Measurements from ENCODE around the gene MUC5AC.
"Not testable (repeated sequence)": the region's sequence is repeated elsewhere in the genome, so short reads cannot be mapped to it uniquely, and the experiment has no call there.

Gene MUC5AC

GRCh38 chr11:1113405-1114201, 44.1 kb upstream of the MUC5AC start:
- Histone ChIP-seq H3K9me3 (ENCODE audit: low read depth, low read length) (no peaks in the 10 kb centered on the region), H3K9ac (ENCODE audit: insufficient read length) (no peak overlapping the region), H3K36me3 (ENCODE audit: insufficient read depth, low read length) (no peaks in the 10 kb centered on the region), H3K27ac (no peak overlapping the region), H3K4me3 (no peak overlapping the region)
- no peak for DNase-seq (ENCODE audit: low read depth, low spot score)
- TF ChIP-seq POLR2AphosphoS5 (IDR thresholded peaks at IDR 0.05; ENCODE audit: borderline replicate concordance, low read depth, low read length) = no peak
- TF ChIP-seq FOXP2 (optimal IDR thresholded peaks at IDR 0.05; ENCODE audit: control extremely low read depth, extremely low read length, insufficient read depth) = no peak
- TF ChIP-seq EZH2 (IDR thresholded peaks at IDR 0.05) = no peak

GRCh38 chr11:1115292-1115691, 42.5 kb upstream of the MUC5AC start:
- not testable (repeated sequence) for H3K9ac ChIP-seq (ENCODE audit: insufficient read length); H3K4me3 ChIP-seq; H3K9me3 ChIP-seq (ENCODE audit: low read depth, low read length); H3K27ac ChIP-seq; DNase-seq (ENCODE audit: low read depth, low spot score); H3K36me3 ChIP-seq (ENCODE audit: insufficient read depth, low read length)

DNA sequence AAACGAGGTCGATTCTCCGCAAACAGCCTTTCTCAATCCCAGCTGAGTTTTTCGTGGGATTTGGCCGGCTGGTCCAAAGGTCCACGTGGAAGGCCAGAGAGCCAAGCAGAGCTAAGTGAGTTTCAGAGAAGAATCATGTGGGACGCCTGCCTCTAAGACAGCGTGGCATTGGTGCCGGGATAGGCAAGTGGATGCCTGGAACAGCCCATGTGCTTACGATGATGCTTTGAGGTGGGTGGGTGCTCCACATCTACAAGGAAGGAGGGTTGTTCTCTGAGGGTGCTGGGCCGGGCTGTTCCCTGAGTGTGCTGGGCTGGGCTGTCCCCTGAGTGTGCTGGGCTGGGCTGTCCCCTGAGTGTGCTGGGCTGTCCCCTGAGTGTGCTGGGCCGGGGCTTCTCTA, 41.6 kb upstream of the MUC5AC start:
- H3K36me3 ChIP-seq (ENCODE audit: insufficient read depth, low read length) = no peaks in the 10 kb centered on the region
- TF ChIP-seq FOXP2 (optimal IDR thresholded peaks at IDR 0.05; ENCODE audit: control extremely low read depth, extremely low read length, insufficient read depth) (no peak), POLR2AphosphoS5 (IDR thresholded peaks at IDR 0.05; ENCODE audit: borderline replicate concordance, low read depth, low read length) (no peak), EZH2 (IDR thresholded peaks at IDR 0.05) (no peak)

GRCh38 chr11:1116666-1117390, 40.9 kb upstream of the MUC5AC start:
- Histone ChIP-seq H3K36me3 (ENCODE audit: insufficient read depth, low read length) (no peaks in the 10 kb centered on the region), H3K4me3 (no peak overlapping the region), H3K9ac (ENCODE audit: insufficient read length) (no peak overlapping the region), H3K27ac (no peak overlapping the region), H3K9me3 (ENCODE audit: low read depth, low read length) (no peaks in the 10 kb centered on the region)
- no peak for TF ChIP-seq EZH2 (IDR thresholded peaks at IDR 0.05)
- TF ChIP-seq FOXP2 (optimal IDR thresholded peaks at IDR 0.05; ENCODE audit: control extremely low read depth, extremely low read length, insufficient read depth) = no peak
- no peak for TF ChIP-seq POLR2AphosphoS5 (IDR thresholded peaks at IDR 0.05; ENCODE audit: borderline replicate concordance, low read depth, low read length)
- DNase-seq (ENCODE audit: low read depth, low spot score) = no peak

More for the DNA sequence above, 41.6 kb upstream of the MUC5AC start:
- no peak for DNase-seq (ENCODE audit: low read depth, low spot score)
- no peak overlapping the region for H3K4me3 ChIP-seq
- no peak overlapping the region for H3K27ac ChIP-seq
- H3K9me3 ChIP-seq (ENCODE audit: low read depth, low read length) = no peaks in the 10 kb centered on the region
- H3K9ac ChIP-seq (ENCODE audit: insufficient read length) = no peak overlapping the region

GRCh38 chr11:1117992-1118391, 39.8 kb upstream of the MUC5AC start:
- Histone ChIP-seq H3K9ac (ENCODE audit: insufficient read length) (no peak overlapping the region), H3K9me3 (ENCODE audit: low read depth, low read length) (no peaks in the 10 kb centered on the region), H3K27ac (no peak overlapping the region), H3K4me3 (no peak overlapping the region), H3K36me3 (ENCODE audit: insufficient read depth, low read length) (no peaks in the 10 kb centered on the region)
- DNase-seq (ENCODE audit: low read depth, low spot score) = no peak
- TF ChIP-seq FOXP2 (optimal IDR thresholded peaks at IDR 0.05; ENCODE audit: control extremely low read depth, extremely low read length, insufficient read depth) (no peak), POLR2AphosphoS5 (IDR thresholded peaks at IDR 0.05; ENCODE audit: borderline replicate concordance, low read depth, low read length) (no peak), EZH2 (IDR thresholded peaks at IDR 0.05) (no peak)

DNA sequence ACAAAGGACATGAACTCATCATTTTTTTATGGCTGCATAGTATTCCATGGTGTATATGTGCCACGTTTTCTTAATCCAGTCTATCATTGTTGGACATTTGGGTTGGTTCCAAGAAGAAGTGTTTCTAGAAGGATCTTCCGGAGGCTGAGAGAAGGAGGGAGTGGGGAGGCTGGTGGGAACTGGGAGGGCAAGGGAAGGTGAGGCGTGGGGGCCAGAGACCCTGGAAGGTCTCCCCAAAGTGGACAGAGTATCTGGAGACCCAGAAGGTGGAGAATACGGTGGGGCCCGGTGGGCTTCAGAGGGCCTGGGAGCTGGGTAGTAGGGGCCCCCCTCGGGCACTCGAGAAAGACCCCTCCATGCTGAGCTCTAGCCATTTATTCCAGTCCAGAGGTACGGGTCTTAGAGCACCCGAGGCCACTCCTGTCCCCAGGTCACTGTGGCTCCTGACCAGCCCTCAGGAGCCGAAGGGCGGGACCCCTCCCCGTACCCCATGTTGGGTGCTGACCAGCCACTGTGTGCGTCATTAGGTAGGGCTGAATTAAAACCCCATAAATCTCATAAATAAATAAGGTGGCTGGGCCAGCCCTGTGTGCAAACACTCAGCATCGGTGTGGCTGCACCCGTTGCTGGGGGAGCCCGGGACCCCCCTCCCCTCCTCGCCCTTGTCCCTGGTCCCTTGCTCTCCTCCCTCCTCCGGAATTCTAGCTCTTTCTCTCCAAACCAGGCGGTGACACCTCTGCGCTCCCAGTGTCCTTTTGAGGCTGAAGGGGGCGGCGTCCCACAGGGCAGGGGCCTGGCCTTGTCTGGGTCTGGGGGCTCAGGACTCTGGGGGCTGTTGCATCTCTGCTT, 38.8 kb upstream of the MUC5AC start:
- Histone ChIP-seq H3K9me3 (ENCODE audit: low read depth, low read length) (no peaks in the 10 kb centered on the region), H3K4me3 (no peak overlapping the region), H3K9ac (ENCODE audit: insufficient read length) (no peak overlapping the region), H3K27ac (no peak overlapping the region), H3K36me3 (ENCODE audit: insufficient read depth, low read length) (no peaks in the 10 kb centered on the region)
- no peak for TF ChIP-seq POLR2AphosphoS5 (IDR thresholded peaks at IDR 0.05; ENCODE audit: borderline replicate concordance, low read depth, low read length)
- no peak for TF ChIP-seq FOXP2 (optimal IDR thresholded peaks at IDR 0.05; ENCODE audit: control extremely low read depth, extremely low read length, insufficient read depth)
- TF ChIP-seq EZH2 (IDR thresholded peaks at IDR 0.05) = no peak
- no peak for DNase-seq (ENCODE audit: low read depth, low spot score)

DNA sequence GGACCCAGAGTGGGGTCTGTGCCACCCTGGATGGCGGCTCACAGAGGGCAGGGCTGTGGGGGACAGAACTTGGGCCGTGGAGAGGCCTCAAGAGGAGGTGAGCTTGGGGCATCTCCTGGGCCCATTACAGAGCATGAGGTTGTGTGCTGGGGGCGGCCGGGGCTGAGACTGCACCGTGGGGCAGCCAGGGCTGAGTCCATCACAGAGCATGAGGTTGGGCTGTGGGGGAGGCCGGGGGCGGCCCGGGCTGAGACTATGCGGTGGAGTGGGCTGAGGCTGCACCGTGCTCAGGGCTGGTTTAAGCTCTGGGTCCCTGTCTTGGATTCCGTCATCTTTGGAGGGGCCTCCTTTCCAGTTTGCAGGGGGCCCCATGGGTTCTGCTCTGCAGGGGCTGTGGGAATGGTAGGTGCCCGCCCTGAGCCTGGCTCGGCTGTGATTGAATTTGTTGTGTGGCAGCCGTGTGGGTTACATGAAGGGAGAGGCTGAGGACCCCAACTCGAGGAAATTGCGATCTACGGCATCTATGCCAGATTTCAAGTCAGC, 38.1 kb upstream of the MUC5AC start:
- Histone ChIP-seq H3K9me3 (ENCODE audit: low read depth, low read length) (no peaks in the 10 kb centered on the region), H3K4me3 (no peak overlapping the region), H3K9ac (ENCODE audit: insufficient read length) (no peak overlapping the region), H3K36me3 (ENCODE audit: insufficient read depth, low read length) (no peaks in the 10 kb centered on the region), H3K27ac (no peak overlapping the region)
- no peak for DNase-seq (ENCODE audit: low read depth, low spot score)
- no peak for TF ChIP-seq FOXP2 (optimal IDR thresholded peaks at IDR 0.05; ENCODE audit: control extremely low read depth, extremely low read length, insufficient read depth)
- no peak for TF ChIP-seq EZH2 (IDR thresholded peaks at IDR 0.05)
- TF ChIP-seq POLR2AphosphoS5 (IDR thresholded peaks at IDR 0.05; ENCODE audit: borderline replicate concordance, low read depth, low read length) = no peak

All from SK-N-MC (cell line).